ENCODE data around the gene SLC26A11. TPM values are rescaled to one million over a fixed set of nuclear protein-coding genes. Genes with fewer than 3 reads are reported as not detected.
"Not testable (repeated sequence)": the region's sequence is repeated elsewhere in the genome, so short reads cannot be mapped to it uniquely, and the experiment has no call there.

SLC26A11 gene
- total RNA-seq, 1 experiment from 2014 or later = 26.5 TPM

GRCh38 chr17:80297996-80298560 is 77.9 kb downstream of the SLC26A11 start:
- no peaks in the 10 kb centered on the region for H3K4me1 Mint-ChIP-seq
- Histone ChIP-seq H3K27ac (ENCODE audit: insufficient read length, low read depth, low read length) (no peak overlapping the region), H3K79me2 (ENCODE audit: insufficient read depth, low read length) (no peaks in the 10 kb centered on the region), H2BK15ac (ENCODE audit: low read depth, low read length) (no peak overlapping the region), H2AK5ac (ENCODE audit: insufficient read length, low read length) (no peak overlapping the region), H4K5ac (ENCODE audit: insufficient read length, low read depth, low read length) (no peak overlapping the region), H3K79me1 (ENCODE audit: insufficient read depth, low read depth, low read length, poor library complexity, severe bottlenecking) (no peaks in the 10 kb centered on the region), H3K23me2 (ENCODE audit: insufficient read length, low read depth, low read length, poor library complexity, severe bottlenecking) (no peaks in the 10 kb centered on the region), H3K23ac (ENCODE audit: insufficient read length, low read depth, low read length) (no peak overlapping the region), H3K4ac (ENCODE audit: low read depth, low read length) (no peak overlapping the region), H4K91ac (ENCODE audit: insufficient read length, low read depth, low read length) (no peak overlapping the region), H3T11ph (ENCODE audit: low read length) (no peak overlapping the region), H3K56ac (ENCODE audit: insufficient read length, low read depth, low read length) (no peak overlapping the region), H4K8ac (replicated peaks; ENCODE audit: insufficient read length, low read depth, low read length) (no peak overlapping the region), H3K14ac (ENCODE audit: insufficient read depth, low read length) (no peak overlapping the region), H2BK20ac (ENCODE audit: low read depth, low read length, poor library complexity, severe bottlenecking) (no peak overlapping the region), H3K9ac (ENCODE audit: extremely low read depth, insufficient read length, low read length) (no peak overlapping the region), H2BK12ac (ENCODE audit: insufficient read length, low read depth, low read length) (no peak overlapping the region), H2BK120ac (ENCODE audit: low read depth, low read length, poor library complexity, severe bottlenecking) (no peak overlapping the region), H3K18ac (ENCODE audit: insufficient read length, low read depth, low read length) (no peak overlapping the region), H3K4me1 (ENCODE audit: insufficient read depth, low read length) (no peaks in the 10 kb centered on the region), H3K9me3 (ENCODE audit: control insufficient read depth, low read depth, low read length) (peaks cover 2% of the 10 kb centered on the region), H3K27me3 (ENCODE audit: insufficient read depth, low read length) (no peaks in the 10 kb centered on the region), H2BK5ac (ENCODE audit: insufficient read length, low read length) (no peak overlapping the region), H2AFZ (ENCODE audit: low read length) (no peak overlapping the region), H3K4me2 (ENCODE audit: insufficient read depth, insufficient read length, low read length) (no peak overlapping the region), H4K20me1 (ENCODE audit: control insufficient read depth, insufficient read depth, insufficient read length) (no peaks in the 10 kb centered on the region)
- peaks cover 11% of the 10 kb centered on the region in 2 experiments; a peak in 4 of 5 replicates for H3K9me3 Mint-ChIP-seq
- H3K27ac Mint-ChIP-seq = 0 out of 7 replicates have a peak overlapping the region, but pooled peaks of 1 of the 3 experiments have one; percentile 55
- H3K27me3 Mint-ChIP-seq (ENCODE audit: low read depth) = no peaks in the 10 kb centered on the region
- H3K36me3 Mint-ChIP-seq (ENCODE audit: insufficient read depth in 1 of 3, low read depth in 3 of 3) = peaks cover 50 to 82% (median 75%) of the 10 kb centered on the region in 3 experiments
- DNase-seq = no peak
- TF ChIP-seq CTCF (conservative IDR thresholded peaks at IDR 0.05) = no peak
- no CpG with 5 or more reads among the region's 19 CpGs for WGBS (ENCODE audit: extremely low coverage, insufficient read length, low lambda C conversion rate)
- no peak overlapping the region for H3K4me3 Mint-ChIP-seq

GRCh38 chr17:80299350-80300100 is 79.3 kb downstream of the SLC26A11 start:
- no CpG with 5 or more reads among the region's 4 CpGs for WGBS (ENCODE audit: extremely low coverage, insufficient read length, low lambda C conversion rate)
- not testable (repeated sequence) for H4K91ac ChIP-seq (ENCODE audit: insufficient read length, low read depth, low read length); H3K18ac ChIP-seq (ENCODE audit: insufficient read length, low read depth, low read length); H3K9me3 ChIP-seq (ENCODE audit: control insufficient read depth, low read depth, low read length); H3K14ac ChIP-seq (ENCODE audit: insufficient read depth, low read length); H4K8ac ChIP-seq (replicated peaks; ENCODE audit: insufficient read length, low read depth, low read length); H3T11ph ChIP-seq (ENCODE audit: low read length); H3K56ac ChIP-seq (ENCODE audit: insufficient read length, low read depth, low read length); H2BK12ac ChIP-seq (ENCODE audit: insufficient read length, low read depth, low read length); H2BK20ac ChIP-seq (ENCODE audit: low read depth, low read length, poor library complexity, severe bottlenecking); H2BK15ac ChIP-seq (ENCODE audit: low read depth, low read length); H2AFZ ChIP-seq (ENCODE audit: low read length); H2BK120ac ChIP-seq (ENCODE audit: low read depth, low read length, poor library complexity, severe bottlenecking); H4K20me1 ChIP-seq (ENCODE audit: control insufficient read depth, insufficient read depth, insufficient read length); H3K4me2 ChIP-seq (ENCODE audit: insufficient read depth, insufficient read length, low read length); H3K27ac ChIP-seq (ENCODE audit: insufficient read length, low read depth, low read length); H2BK5ac ChIP-seq (ENCODE audit: insufficient read length, low read length); H3K4me1 Mint-ChIP-seq; H3K4ac ChIP-seq (ENCODE audit: low read depth, low read length); DNase-seq; H3K9ac ChIP-seq (ENCODE audit: extremely low read depth, insufficient read length, low read length); H3K79me2 ChIP-seq (ENCODE audit: insufficient read depth, low read length); H3K23ac ChIP-seq (ENCODE audit: insufficient read length, low read depth, low read length); H3K4me3 Mint-ChIP-seq; H3K4me1 ChIP-seq (ENCODE audit: insufficient read depth, low read length); H3K79me1 ChIP-seq (ENCODE audit: insufficient read depth, low read depth, low read length, poor library complexity, severe bottlenecking); H3K23me2 ChIP-seq (ENCODE audit: insufficient read length, low read depth, low read length, poor library complexity, severe bottlenecking); H3K27me3 ChIP-seq (ENCODE audit: insufficient read depth, low read length); H3K27me3 Mint-ChIP-seq (ENCODE audit: low read depth); H3K27ac Mint-ChIP-seq; H2AK5ac ChIP-seq (ENCODE audit: insufficient read length, low read length); H4K5ac ChIP-seq (ENCODE audit: insufficient read length, low read depth, low read length)
- H3K9me3 Mint-ChIP-seq = peaks cover 20 to 24% of the 10 kb centered on the region in 2 experiments
- peaks cover 60 to 88% (median 82%) of the 10 kb centered on the region in 3 experiments for H3K36me3 Mint-ChIP-seq (ENCODE audit: insufficient read depth in 1 of 3, low read depth in 3 of 3)
